ENCODE data around the gene OR6M1.

- TF ChIP-seq POLR2AphosphoS5 (IDR thresholded peaks at IDR 0.05; ENCODE audit: borderline replicate concordance, low read depth, low read length) (no peak), EZH2 (IDR thresholded peaks at IDR 0.05) (no peak), FOXP2 (optimal IDR thresholded peaks at IDR 0.05; ENCODE audit: control extremely low read depth, extremely low read length, insufficient read depth) (no peak)
These were observed 8.6 kb downstream of the OR6M1 start for GRCh38 chr11:123797541-123797940.

All from SK-N-MC (cell line).